PFSK-1 (cell line): ENCODE measurements around the gene LINC00305.

ENCODE experiments used
- FOXP2 ChIP-seq: optimal IDR thresholded peaks from 2 replicates; pipeline ENCODE3; 2011; ENCODE audit warnings: borderline replicate concordance, control low read depth, inconsistent platforms; ENCODE audit not compliant: insufficient read depth; ENCODE audit errors: extremely low read length, extremely low read depth
- POLR2AphosphoS5 ChIP-seq: IDR thresholded peaks from 2 replicates; pipeline ENCODE4 v1.6.1; 2012; ENCODE audit warnings: low read depth, mild to moderate bottlenecking, control low read depth, low read length, moderate library complexity
- REST ChIP-seq, 2 experiments: IDR thresholded peaks; 2 replicates each; pipeline versions ENCODE4 v1.6.1 to v1.8.0; 2011 to 2012; ENCODE audit warnings: low read depth in 2 of 2, low read length in 2 of 2, control low read depth in 1 of 2, inconsistent platforms in 1 of 2, mild to moderate bottlenecking in 1 of 2, moderate library complexity in 1 of 2; ENCODE audit not compliant: insufficient read depth in 1 of 2
- SIN3A ChIP-seq: IDR thresholded peaks from 2 replicates; pipeline ENCODE4 v1.6.1; 2012; ENCODE audit warnings: mild to moderate bottlenecking, low read length, moderate library complexity, borderline replicate concordance; ENCODE audit not compliant: insufficient read depth
- TAF1 ChIP-seq: IDR thresholded peaks from 2 replicates; pipeline ENCODE4 v1.6.1; 2012; ENCODE audit warnings: low read length, control low read depth, borderline replicate concordance; ENCODE audit not compliant: insufficient read depth

LINC00305 gene

GRCh38 chr18:64111950-64112349, 36.9 kb downstream of the LINC00305 start:
- no peak for TF ChIP-seq POLR2AphosphoS5
- TF ChIP-seq FOXP2: no peak
- TF ChIP-seq TAF1: no peak
- no peak for TF ChIP-seq SIN3A
- TF ChIP-seq REST (IDR thresholded peaks at IDR 0.05; ENCODE audit: insufficient read depth in 1 of 2, low read depth in 2 of 2, low read length in 2 of 2): no peak

GRCh38 chr18:64110692-64111480, 38.0 kb downstream of the LINC00305 start:
- TF ChIP-seq FOXP2: no peak
- TF ChIP-seq TAF1: no peak

- no peak for TF ChIP-seq SIN3A
- no peak for TF ChIP-seq FOXP2
- TF ChIP-seq REST (IDR thresholded peaks at IDR 0.05; ENCODE audit: insufficient read depth in 1 of 2, low read depth in 2 of 2, low read length in 2 of 2): no peak
- no peak for TF ChIP-seq TAF1
These were observed 44.9 kb downstream of the LINC00305 start for GRCh38 chr18:64103986-64104385.

- TF ChIP-seq POLR2AphosphoS5: no peak
- no peak for TF ChIP-seq REST (IDR thresholded peaks at IDR 0.05; ENCODE audit: insufficient read depth in 1 of 2, low read depth in 2 of 2, low read length in 2 of 2)
- no peak for TF ChIP-seq SIN3A
- no peak for TF ChIP-seq TAF1
- TF ChIP-seq FOXP2: no peak
These were observed 48.6 kb downstream of the LINC00305 start for GRCh38 chr18:64100116-64100922.

- TF ChIP-seq REST (IDR thresholded peaks at IDR 0.05; ENCODE audit: insufficient read depth in 1 of 2, low read depth in 2 of 2, low read length in 2 of 2) (no peak), TAF1 (no peak), POLR2AphosphoS5 (no peak)
These were observed 49.6 kb downstream of the LINC00305 start for GRCh38 chr18:64099244-64099643.
